DMS153 (cell line): ENCODE measurements around the gene SPAG17.

Experiments
- DNase-seq: peaks from one replicate; lab custom pipeline; 2025; lab: John Stamatoyannopoulos, UW

Gene SPAG17

DNA sequence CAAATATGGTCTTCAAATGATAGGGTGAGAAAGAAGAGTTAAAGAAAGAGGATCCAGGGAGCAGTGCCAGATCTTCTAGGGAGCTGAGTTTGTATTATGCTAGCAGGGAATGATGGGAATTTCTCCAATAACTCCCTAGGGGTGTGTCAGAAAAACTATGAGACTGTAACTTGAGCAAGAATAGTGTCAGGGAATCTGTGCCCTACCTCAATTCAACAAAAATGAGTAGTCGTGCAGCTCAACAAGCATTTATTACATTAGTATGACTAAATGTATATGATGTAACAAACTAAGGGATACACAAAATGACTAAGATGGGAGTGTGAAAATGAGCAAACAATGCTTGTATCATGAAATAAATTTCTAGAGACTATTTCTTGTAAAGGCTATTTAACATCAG, 24.2 kb downstream of the SPAG17 start:
- no peak for DNase-seq

DNA sequence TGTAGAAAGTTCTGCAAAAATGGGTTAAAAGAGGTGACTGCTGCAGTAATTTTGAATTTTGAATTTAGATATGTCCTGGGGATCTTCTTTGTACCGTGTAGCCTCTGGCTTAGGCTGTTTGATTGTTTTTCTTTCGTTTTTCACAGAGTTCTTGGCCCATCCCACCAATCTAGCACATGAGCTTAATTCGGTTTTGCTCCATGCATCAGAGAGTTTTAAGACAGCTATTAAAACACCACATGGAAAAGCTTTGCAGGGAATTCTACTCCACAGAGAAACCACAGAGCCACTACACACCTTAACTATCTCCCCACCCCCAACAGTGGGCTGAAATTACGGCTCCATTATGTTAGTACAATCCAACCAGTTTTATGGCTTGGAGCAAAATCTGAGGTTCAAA, 25.5 kb downstream of the SPAG17 start:
- DNase-seq = no peak

DNA sequence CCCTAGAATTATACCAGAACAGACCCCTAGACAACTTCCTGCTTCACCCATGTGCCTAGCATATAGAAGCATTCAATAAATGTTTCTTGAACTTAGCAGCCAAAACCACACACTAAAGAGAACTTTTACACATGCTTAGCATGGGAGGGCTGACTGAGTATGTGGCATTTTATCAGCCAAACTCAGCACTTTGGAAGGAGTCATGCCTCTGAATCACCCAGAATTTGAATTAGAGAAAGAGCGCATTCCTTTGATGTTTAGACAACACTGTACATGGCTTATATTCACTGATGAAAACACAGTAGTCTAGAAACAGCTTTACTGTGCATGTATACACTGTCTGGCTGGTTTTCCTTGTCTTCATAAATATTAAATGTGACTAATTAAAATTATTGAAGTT, 26.1 kb downstream of the SPAG17 start:
- DNase-seq = no peak

DNA sequence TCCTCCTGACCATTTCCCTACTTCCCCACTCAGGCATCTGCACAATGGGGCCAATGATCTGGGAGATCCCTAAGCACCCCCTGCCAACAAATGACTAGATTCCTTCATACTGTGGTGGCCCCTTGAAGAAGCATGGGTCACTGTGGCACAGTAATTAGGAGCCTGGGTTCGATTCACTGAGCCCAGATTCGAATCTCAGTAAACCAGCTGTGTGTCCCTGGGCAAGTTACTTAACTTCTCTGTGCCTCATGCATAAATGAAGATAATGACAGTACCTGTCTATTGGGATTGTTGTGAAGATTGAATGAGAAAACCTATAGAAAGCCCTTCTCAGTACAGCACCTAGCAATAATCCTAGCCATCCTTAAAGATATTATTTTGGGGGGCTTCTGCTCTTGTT, 27.5 kb downstream of the SPAG17 start:
- DNase-seq = no peak

DNA sequence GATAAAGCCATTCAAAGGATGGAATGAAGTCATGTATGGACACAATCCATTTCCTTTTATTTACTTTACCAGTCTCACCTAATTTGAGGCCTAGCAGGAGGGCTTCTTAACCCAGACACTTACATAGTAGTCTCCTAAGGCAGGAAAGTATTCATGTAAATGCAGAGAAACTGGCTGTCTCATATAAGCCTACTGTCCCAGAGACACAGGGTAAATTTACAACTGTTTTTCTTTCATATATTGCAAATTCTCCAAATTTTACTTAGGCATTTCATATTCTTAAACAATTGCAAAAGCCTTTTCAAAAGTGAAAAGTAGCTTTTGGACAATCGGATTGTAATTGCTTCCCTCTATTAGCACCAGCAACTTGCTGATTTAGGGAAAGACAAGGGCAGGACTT, 29.9 kb downstream of the SPAG17 start:
- DNase-seq = no peak

DNA sequence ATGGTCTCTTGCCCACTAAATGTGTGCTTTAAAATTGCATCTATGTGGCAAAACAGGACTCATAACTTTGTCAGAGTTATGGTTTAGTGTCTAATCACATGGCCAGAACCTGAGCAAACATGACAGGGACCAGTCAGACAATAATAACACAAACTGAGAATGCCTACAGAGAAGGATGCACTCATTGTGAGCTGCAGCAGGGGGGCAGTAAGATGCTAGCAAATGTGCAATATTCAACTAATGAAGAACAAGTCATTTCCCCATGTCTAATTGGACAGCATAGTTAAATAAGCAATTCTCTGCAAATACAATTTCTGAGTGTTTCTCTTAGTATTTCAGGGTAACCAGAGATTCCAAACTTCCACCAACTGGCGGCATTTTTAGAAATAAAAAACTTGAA, 30.8 kb downstream of the SPAG17 start:
- DNase-seq = no peak

DNA sequence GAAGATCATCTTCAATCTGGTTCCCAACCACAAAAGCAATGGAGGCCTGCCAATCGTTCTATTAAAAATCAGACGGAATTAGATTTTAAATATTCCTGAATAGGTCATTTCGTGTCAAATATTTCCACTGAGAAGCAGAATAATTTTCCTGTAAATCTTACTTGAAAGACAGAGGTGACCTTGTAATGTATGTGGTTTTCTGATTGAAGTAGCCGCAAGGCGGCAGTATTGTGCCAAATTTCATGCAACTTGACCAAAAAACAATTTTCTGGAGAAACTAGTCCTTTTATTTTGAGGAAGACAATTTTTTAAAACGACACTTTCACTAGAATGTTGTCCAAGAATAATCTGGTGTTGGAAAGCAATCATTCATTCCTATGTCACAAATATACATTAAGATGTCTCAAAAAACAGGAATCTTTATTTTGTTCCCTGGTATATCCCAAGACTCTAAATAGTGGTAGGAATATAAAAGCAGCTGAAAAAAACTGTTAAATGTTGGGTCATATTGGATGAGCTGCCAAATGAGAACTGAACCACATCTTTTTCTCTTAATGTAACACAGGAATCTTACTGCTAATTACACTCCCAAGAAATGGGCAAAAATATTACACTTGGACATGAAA, 33.6 kb downstream of the SPAG17 start:
- no peak for DNase-seq

DNA sequence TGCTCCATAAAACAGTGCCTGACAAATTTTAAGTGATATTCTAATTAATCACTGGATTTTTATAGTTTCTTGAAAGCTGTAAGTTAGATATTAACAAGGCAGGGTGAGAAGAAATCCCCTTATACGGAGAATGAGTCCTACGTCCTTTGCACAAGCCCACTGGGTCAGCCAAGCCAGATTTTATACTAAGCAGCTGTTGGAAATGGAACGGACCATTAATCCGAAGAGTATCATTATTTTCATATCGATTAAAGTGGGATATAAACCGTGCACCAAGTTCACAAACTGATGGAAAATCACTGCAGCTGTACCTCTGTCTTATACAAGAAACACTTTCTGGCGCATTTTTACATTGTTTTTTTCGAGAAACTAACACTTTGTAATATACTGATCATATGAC, 35.2 kb downstream of the SPAG17 start:
- DNase-seq = no peak

DNA sequence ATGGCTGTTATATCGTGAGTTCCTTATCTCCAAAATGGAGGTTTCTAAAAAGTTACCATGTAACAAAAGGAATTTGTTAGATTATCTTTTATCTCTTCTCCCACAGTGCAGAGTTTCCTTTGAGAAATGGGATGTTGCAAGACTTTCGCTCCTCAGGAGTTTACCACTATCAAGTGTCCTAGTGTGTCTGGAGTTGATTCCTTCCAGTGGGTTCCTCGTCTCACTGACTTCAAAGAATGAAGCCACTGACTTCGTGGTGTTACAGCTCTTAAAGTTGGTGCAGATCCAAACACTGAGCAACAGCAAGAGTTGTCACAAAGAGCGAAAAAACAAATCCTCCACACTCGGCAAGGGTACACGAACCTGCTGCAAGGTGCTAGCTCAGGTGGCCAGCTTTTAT, 37.0 kb downstream of the SPAG17 start:
- DNase-seq = no peak

DNA sequence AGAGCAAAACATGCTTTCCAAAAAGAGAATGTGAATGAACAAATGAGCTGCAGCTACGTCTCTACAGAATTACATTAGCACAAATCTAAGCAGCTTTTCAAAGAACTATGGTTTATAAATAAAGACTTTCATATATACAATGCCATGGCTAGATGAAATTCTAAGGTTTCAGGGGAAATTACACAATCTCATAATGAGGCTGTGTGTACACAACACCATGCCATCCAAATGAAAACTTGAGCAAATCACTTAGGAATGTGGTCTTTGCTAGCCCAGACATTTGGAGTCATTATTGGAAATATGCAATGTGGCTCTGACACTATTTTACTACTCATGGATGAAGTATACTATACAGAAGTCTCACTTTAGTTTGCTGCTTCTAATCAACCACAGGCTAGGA, 37.5 kb downstream of the SPAG17 start:
- DNase-seq = no peak

DNA sequence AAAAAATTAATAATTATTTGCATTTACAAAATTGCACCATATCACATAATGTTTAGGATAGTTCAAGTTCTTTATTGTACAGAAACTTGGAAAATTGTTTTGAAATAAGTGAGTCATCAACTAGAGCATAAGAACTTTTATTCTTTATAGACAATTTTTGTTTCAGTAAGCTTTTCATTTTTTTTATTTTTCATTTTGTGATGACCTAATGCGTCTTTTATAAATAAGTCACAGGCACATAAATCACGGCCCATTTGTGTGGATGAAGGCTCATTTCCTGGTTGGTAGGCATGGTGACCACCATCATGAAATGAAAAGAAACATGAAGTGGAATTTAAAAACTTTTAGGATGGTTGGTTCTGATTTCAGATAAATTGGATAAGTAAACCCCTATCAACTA, 39.3 kb downstream of the SPAG17 start:
- DNase-seq = no peak

DNA sequence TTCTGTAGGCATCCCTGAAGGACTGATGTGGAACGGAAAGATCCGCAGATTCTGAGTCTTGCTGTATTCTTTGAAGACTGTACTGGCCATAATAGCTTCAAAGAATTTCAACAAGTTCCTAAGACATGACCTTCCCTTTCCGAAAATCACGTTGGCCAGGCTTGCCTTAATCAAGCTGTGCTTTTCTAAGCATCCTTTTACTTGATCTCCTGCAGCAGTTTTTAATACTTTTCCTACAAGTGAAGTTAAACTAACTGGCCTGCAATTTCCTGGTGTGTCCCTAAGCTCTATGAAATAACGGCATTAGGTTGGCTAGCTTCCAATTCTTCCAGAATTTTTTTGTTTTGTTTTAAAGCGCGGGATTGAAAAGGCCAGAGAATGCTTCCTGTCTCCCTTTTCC, 40.3 kb downstream of the SPAG17 start:
- DNase-seq = no peak

DNA sequence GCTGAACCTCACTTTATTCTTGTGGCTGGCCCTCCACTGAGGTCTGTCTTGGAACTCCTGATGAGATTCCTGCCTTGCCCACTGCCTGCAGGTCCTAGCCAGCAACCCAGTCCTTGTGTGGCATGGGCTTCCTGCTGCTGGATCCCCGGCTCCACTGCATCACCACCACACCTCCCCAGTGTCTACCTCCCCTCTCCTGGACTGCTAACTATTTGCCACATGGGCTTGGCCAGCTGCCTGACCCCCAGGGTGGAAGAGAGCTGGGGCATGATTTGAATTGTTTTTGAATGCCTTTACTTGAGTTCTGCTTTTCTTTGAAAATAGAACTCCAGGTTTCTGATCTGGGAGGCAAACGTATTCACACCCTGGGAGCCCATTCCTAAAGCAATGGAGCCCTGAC, 41.2 kb downstream of the SPAG17 start:
- no peak for DNase-seq

DNA sequence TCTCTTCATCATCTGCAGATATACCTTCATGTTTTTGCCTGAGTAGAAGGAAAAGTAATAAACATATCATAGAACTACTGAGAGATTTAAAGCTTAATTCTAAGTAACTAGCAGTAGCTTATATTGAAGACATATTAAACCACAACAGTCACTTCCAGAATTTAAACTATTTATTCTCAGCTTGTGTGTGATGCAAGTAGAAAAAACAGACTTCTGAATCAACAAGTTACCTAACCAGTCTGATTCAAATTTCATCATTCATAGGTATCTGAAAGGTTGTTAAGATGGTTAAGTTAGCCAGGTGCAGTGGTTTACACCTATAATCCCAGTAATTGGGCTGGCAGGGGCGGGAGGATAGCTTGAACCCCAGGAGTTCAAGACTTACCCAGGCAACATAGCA, 41.9 kb downstream of the SPAG17 start:
- DNase-seq = no peak

DNA sequence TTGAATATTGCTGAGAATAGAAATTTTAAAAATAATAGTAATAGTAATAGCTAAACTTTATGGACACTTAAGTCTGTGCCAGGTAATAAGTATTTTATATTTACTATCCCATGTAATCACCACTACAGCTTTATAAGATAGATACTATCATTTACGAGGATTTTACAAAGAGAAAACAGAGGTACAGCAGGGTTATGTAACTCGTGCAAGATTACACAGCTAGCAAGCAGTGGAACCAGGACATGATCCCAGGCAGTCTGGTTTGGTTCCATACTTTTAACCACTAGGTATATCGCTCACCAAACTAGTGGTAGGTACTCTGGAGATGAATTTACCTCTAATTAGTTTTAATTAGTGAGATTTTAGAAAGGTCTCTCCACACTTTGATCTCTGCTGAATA, 42.5 kb downstream of the SPAG17 start:
- DNase-seq = no peak

DNA sequence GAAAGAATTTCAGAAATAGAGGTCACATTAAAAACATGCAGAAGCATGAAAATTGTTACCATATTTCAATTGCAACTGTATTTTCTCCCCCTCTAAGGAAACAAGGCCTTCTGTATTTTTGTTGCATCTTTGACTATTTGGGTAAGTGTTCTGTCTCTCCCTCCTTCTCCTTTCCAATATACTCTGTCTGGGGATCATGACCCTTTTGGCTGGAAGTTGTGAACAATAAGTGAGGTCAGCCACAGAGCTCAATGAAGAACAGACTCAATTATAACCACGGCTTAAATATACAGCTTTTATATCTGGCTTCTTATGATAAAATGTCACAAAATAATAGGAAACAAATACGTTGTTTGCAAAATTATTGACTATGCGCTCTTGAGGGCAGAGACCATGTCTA, 47.1 kb downstream of the SPAG17 start:
- no peak for DNase-seq

DNA sequence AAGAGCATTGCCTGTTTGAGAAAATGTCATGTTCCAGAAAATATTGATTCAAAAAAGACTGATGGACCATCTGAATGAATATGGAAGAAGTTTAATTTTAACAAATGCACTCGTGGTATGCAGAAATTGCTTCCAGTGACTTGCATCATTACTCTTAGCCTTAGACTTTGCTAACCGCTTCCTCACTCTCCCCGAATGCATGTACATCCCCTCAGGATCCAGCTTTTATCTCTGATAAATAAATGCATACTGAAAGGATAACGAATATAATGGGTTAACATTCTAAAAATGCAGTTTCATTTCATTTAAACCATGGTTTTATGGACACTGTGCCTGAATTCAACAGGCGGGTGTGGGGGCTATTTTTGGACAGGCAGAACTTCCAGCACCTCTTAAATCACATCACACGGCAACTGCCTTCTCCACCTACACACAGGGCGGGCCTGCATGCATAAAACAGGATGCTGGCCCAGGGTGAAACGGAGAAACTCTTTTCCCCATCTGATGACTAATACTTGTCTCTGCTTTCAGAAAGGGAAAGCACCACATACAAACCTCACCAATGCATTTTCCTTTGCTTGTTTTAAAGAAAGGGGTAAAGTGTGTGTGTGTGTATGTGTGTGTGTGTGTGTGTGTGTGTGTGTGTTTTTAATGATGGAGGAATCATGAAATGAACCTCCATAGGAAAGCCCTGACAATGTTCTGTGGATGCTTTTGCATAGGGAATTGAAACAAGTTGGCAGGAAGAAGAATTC, 48.7 kb downstream of the SPAG17 start:
- DNase-seq = no peak

DNA sequence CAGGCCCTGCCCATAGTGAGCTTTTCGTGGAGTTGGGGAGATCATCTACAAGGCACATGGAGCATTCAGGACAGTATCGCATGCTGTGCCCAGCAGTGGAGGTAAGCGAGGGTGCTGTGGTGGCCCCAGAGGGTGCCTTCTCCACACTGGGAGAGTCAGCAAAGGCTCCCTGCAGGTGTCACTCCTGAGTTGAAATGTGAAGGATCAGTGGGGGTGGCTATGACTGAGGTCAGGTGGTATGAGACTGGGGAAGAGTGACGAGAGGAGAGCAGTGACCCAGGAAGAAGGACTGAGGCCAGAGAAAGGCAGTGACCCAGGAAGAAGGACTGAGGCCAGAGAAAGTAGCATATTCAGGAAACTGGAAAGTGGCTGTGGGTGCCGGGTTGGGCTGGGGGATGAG, 53.0 kb downstream of the SPAG17 start:
- DNase-seq = no peak

DNA sequence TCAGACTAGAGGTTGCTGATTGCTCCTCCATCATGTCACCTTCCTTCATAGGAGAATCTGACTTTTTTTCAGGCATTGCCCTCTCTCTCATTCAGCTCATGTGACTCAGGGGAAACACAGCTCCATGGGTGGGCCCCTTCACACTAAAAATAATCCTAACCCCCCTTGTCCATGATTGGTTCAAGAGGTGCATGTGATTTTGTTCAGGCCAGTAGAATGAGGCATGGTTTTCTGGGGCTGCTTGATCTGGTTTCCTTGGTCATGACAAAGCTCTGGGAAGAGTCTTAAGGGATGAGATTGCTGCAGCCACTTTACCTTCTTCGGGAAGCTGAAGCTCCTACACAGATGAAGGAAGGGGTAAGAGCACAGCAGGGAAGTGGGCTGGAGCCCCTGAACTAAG, 56.3 kb downstream of the SPAG17 start:
- DNase-seq = no peak

DNA sequence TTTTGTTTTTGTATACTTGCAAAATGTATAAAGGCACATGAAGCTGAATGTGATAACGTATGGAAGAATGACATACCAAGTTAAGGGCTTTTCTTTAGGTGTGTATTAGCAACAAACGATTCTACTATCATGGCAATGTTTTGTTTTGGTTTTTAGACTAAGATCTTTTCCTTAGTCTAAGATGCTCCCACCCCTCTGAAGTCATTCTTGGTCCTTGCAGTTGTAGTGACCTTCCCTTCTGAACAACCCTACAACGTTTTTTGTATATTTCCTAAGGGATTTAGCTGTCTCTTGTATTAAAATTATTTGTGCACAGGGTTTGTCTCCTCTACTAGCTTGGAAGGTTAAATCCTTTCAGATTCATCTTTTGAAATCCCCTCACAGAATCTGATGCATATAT, 61.0 kb downstream of the SPAG17 start:
- DNase-seq = no peak

DNA sequence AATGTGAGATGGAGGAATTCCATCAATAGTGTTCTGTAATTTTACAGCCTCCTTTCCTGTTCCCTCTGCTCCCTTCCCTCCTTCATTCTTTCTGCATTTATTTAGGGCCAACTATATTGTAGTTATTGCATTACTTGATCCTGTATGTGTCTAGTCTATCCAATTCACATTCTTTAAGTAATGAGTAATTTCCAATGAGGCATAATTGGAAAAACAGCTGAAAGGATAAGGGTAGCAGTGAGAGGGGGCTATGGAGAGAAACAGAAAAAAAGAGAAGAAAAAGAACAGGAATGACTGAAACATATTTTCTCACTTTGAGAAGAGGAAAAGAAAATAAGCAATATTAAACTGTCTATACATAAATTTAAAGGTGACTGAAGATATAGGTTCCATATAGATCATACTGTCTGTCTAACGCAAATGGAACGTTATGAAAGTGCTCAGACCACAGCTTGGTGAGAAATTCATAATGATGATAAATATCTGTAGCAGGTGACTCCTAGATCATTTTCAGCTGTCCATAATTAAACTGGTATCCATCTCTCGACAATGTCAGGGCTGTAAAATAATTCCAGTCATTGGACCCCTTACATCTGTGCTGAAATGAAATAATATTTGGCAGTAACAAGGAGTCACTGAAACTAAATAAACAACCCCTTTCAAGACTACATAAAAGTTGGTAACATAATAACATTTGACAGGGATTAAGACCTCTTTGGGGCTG, 61.8 kb downstream of the SPAG17 start:
- DNase-seq = no peak

DNA sequence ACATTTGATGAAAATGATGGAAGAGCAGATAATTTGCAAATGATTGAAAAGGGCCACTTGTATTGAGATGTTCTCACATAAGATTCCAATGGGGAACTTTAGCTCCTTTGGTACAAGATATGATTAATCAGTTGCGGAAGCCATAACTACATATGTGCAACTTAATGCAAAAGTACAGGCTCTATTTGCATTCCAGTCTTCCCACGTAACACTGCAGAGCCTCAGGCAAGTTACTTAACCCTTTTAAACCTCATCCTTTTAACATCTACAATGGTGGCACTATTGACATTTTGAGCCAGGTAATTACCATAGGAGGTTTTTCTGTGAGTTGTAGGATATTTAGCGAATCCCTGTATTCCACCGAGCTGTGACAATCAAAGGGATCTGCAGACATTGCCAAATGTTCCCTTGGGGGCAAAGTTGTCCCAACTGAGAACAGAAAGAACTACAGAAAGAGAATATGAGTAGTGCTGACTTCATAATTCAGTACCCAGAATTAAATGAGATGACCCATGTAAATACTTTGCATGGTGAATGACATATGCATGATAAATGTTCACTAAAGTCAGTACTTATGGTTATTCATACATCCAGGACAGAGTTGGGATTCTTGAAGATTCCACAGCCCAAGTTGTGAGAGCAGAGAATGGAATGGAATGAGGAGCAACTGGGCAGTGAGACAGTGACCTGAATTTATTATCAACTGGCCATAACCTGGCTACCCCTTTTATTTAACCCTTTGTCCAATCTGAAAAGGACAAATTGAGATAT, 62.6 kb downstream of the SPAG17 start:
- no peak for DNase-seq
